ENCODE measurements around the gene NR2F6.

Gene NR2F6

GRCh38 chr19:17245535-17245984 is at the start of gene NR2F6:
NR2F6 (minus strand) TSS chr19:17245919; CDS start chr19:17245220, 699 bp downstream.
- no peak within 1 kb of the TSS for H3K27ac Mint-ChIP-seq
- peak within 1 kb of the TSS; percentile 83 for H3K4me3 Mint-ChIP-seq
- H3K9me3 Mint-ChIP-seq (ENCODE audit: low read depth), result no peaks in the 10 kb centered on the region
- H3K36me3 Mint-ChIP-seq, result no peaks in the 10 kb centered on the region
- H3K4me1 Mint-ChIP-seq (ENCODE audit: low read depth), result no peaks in the 10 kb centered on the region
- no peaks in the 10 kb centered on the region for H3K27me3 Mint-ChIP-seq

- H3K27me3 Mint-ChIP-seq, result no peaks in the 10 kb centered on the region
- no peak overlapping the region for H3K4me3 Mint-ChIP-seq
- H3K4me1 Mint-ChIP-seq (ENCODE audit: low read depth), result peaks cover 5% of the 10 kb centered on the region
- no peak overlapping the region for H3K27ac Mint-ChIP-seq
- peaks cover 2% of the 10 kb centered on the region for H3K36me3 Mint-ChIP-seq
- no peaks in the 10 kb centered on the region for H3K9me3 Mint-ChIP-seq (ENCODE audit: low read depth)
These were observed 48.6 kb upstream of the NR2F6 start for GRCh38 chr19:17294051-17294891.

GRCh38 chr19:17293605-17294004 is 47.9 kb upstream of the NR2F6 start:
- Mint-ChIP-seq H3K9me3 (ENCODE audit: low read depth) (no peaks in the 10 kb centered on the region), H3K27ac (no peak overlapping the region), H3K4me1 (ENCODE audit: low read depth) (peaks cover 5% of the 10 kb centered on the region), H3K36me3 (peaks cover 2% of the 10 kb centered on the region), H3K4me3 (no peak overlapping the region), H3K27me3 (no peaks in the 10 kb centered on the region)

- Mint-ChIP-seq H3K36me3 (peaks cover 2% of the 10 kb centered on the region), H3K4me1 (ENCODE audit: low read depth) (peaks cover 5% of the 10 kb centered on the region), H3K27me3 (no peaks in the 10 kb centered on the region), H3K4me3 (peak overlapping the region; percentile 91), H3K9me3 (ENCODE audit: low read depth) (no peaks in the 10 kb centered on the region), H3K27ac (peak overlapping the region; percentile 89)
These were observed 46.8 kb upstream of the NR2F6 start for GRCh38 chr19:17292301-17293074.

- Mint-ChIP-seq H3K4me1 (ENCODE audit: low read depth) (peaks cover 4% of the 10 kb centered on the region), H3K9me3 (ENCODE audit: low read depth) (no peaks in the 10 kb centered on the region), H3K27ac (no peak overlapping the region), H3K4me3 (no peak overlapping the region), H3K27me3 (no peaks in the 10 kb centered on the region), H3K36me3 (peaks cover 3% of the 10 kb centered on the region)
These were observed 43.8 kb upstream of the NR2F6 start for GRCh38 chr19:17289489-17289888.

GRCh38 chr19:17286752-17287151 is 41.0 kb upstream of the NR2F6 start:
- Mint-ChIP-seq H3K36me3 (peaks cover 3% of the 10 kb centered on the region), H3K4me1 (ENCODE audit: low read depth) (peaks cover 4% of the 10 kb centered on the region), H3K9me3 (ENCODE audit: low read depth) (no peaks in the 10 kb centered on the region), H3K27ac (no peak overlapping the region), H3K4me3 (no peak overlapping the region), H3K27me3 (no peaks in the 10 kb centered on the region)

- H3K4me1 Mint-ChIP-seq (ENCODE audit: low read depth), result peaks cover 5% of the 10 kb centered on the region
- H3K27me3 Mint-ChIP-seq, result no peaks in the 10 kb centered on the region
- H3K27ac Mint-ChIP-seq, result no peak overlapping the region
- no peaks in the 10 kb centered on the region for H3K9me3 Mint-ChIP-seq (ENCODE audit: low read depth)
- H3K36me3 Mint-ChIP-seq, result peaks cover 3% of the 10 kb centered on the region
- H3K4me3 Mint-ChIP-seq, result no peak overlapping the region
These were observed 40.5 kb upstream of the NR2F6 start for GRCh38 chr19:17286263-17286662.

GRCh38 chr19:17285415-17286135 is 39.9 kb upstream of the NR2F6 start:
- Mint-ChIP-seq H3K4me3 (no peak overlapping the region), H3K4me1 (ENCODE audit: low read depth) (peaks cover 6% of the 10 kb centered on the region), H3K27me3 (no peaks in the 10 kb centered on the region), H3K9me3 (ENCODE audit: low read depth) (no peaks in the 10 kb centered on the region), H3K36me3 (peaks cover 3% of the 10 kb centered on the region), H3K27ac (no peak overlapping the region)

- H3K27ac Mint-ChIP-seq, result no peak overlapping the region
- no peaks in the 10 kb centered on the region for H3K9me3 Mint-ChIP-seq (ENCODE audit: low read depth)
- H3K27me3 Mint-ChIP-seq, result no peaks in the 10 kb centered on the region
- peaks cover 3% of the 10 kb centered on the region for H3K36me3 Mint-ChIP-seq
- H3K4me1 Mint-ChIP-seq (ENCODE audit: low read depth), result peaks cover 6% of the 10 kb centered on the region
- H3K4me3 Mint-ChIP-seq, result peak overlapping the region; percentile 76
These were observed 37.8 kb upstream of the NR2F6 start for GRCh38 chr19:17283504-17283996.

GRCh38 chr19:17282488-17283125 is 36.9 kb upstream of the NR2F6 start:
- Mint-ChIP-seq H3K27me3 (no peaks in the 10 kb centered on the region), H3K9me3 (ENCODE audit: low read depth) (no peaks in the 10 kb centered on the region), H3K27ac (peak overlapping the region; percentile 86), H3K4me3 (peak overlapping the region; percentile 87), H3K4me1 (ENCODE audit: low read depth) (peaks cover 6% of the 10 kb centered on the region), H3K36me3 (peaks cover 3% of the 10 kb centered on the region)

GRCh38 chr19:17281391-17282304 is 35.9 kb upstream of the NR2F6 start, which contains the start of gene ANKLE1:
ANKLE1 (plus strand) TSS chr19:17281901; CDS start chr19:17281921, 20 bp downstream.
- Mint-ChIP-seq H3K9me3 (ENCODE audit: low read depth) (no peaks in the 10 kb centered on the region), H3K4me1 (ENCODE audit: low read depth) (peaks cover 6% of the 10 kb centered on the region), H3K27ac (peak within 1 kb of the TSS; percentile 86), H3K4me3 (peak within 1 kb of the TSS; percentile 87), H3K36me3 (peaks cover under 1% of the 10 kb centered on the region), H3K27me3 (no peaks in the 10 kb centered on the region)

- Mint-ChIP-seq H3K4me1 (ENCODE audit: low read depth) (peaks cover 6% of the 10 kb centered on the region), H3K27ac (no peak overlapping the region)
These were observed 33.7 kb upstream of the NR2F6 start for GRCh38 chr19:17279436-17279835.

GRCh38 chr19:17275441-17276175 is 29.9 kb upstream of the NR2F6 start:
- no peaks in the 10 kb centered on the region for H3K4me1 Mint-ChIP-seq (ENCODE audit: low read depth)
- H3K4me3 Mint-ChIP-seq, result no peak overlapping the region
- no peak overlapping the region for H3K27ac Mint-ChIP-seq
- no peaks in the 10 kb centered on the region for H3K9me3 Mint-ChIP-seq (ENCODE audit: low read depth)
- H3K27me3 Mint-ChIP-seq, result no peaks in the 10 kb centered on the region
- H3K36me3 Mint-ChIP-seq, result no peaks in the 10 kb centered on the region

More at GRCh38 chr19:17279436-17279835, 33.7 kb upstream of the NR2F6 start:
- no peaks in the 10 kb centered on the region for H3K27me3 Mint-ChIP-seq
- H3K9me3 Mint-ChIP-seq (ENCODE audit: low read depth), result no peaks in the 10 kb centered on the region
- H3K36me3 Mint-ChIP-seq, result no peaks in the 10 kb centered on the region
- no peak overlapping the region for H3K4me3 Mint-ChIP-seq
